HepG2 (cell line): ENCODE measurements around the gene PSMA7. TPM values are rescaled to one million over a fixed set of nuclear protein-coding genes. Genes with fewer than 3 reads are reported as not detected.

ENCODE experiments used
- CREB1 ChIP-seq, 2 experiments: fragments of 450-650 bp in 1 of 2; IDR thresholded peaks; 2 replicates each; pipeline ENCODE4 v1.6.1; 2016 to 2017; ENCODE audit warnings: control low read depth in 1 of 2, mild to moderate bottlenecking in 1 of 2, missing compliant biosample characterization in 1 of 2, missing genetic modification characterization in 1 of 2
- FOXJ3 ChIP-seq: sonication (generic); formaldehyde crosslinking; IDR thresholded peaks from 2 replicates; pipeline ENCODE4 v1.4.0; 2020; ENCODE audit warnings: missing genetic modification reagents, mild to moderate bottlenecking, borderline replicate concordance
- FOXP4 ChIP-seq: sonication (generic); formaldehyde crosslinking; IDR thresholded peaks from 2 replicates; pipeline ENCODE4 v1.4.0; 2020; ENCODE audit warnings: missing genetic modification reagents
- GATAD1 ChIP-seq: IDR thresholded peaks from 2 replicates; pipeline ENCODE4 v1.6.1; 2016; ENCODE audit warnings: missing genetic modification reagents, missing compliant biosample characterization
- HINFP ChIP-seq: sonication (generic); formaldehyde crosslinking; IDR thresholded peaks from 2 replicates; pipeline ENCODE4 v1.4.0; 2020; ENCODE audit warnings: low read depth, mild to moderate bottlenecking, missing genetic modification reagents
- HOXA3 ChIP-seq: sonication (generic); formaldehyde crosslinking; IDR thresholded peaks from 2 replicates; pipeline ENCODE4 v1.5.0; 2020; ENCODE audit warnings: missing genetic modification reagents
- ISX ChIP-seq: sonication (generic); formaldehyde crosslinking; conservative IDR thresholded peaks from 2 replicates; pipeline ENCODE4 v1.5.0; 2020; ENCODE audit warnings: missing genetic modification reagents
- KDM6A ChIP-seq: IDR thresholded peaks from 2 replicates; pipeline ENCODE4 v1.6.1; 2016; ENCODE audit warnings: low read depth
- MBNL3 ChIP-seq: fragments of 250-450 bp; sonication (Bioruptor Pico); conservative IDR thresholded peaks from 2 replicates; pipeline ENCODE4 v1.8.0; 2022; ENCODE audit warnings: mild to moderate bottlenecking, inconsistent platforms
- NPAS2 ChIP-seq: sonication (generic); formaldehyde crosslinking; IDR thresholded peaks from 2 replicates; pipeline ENCODE4 v1.8.0; 2022; ENCODE audit warnings: mild to moderate bottlenecking, missing genetic modification reagents, borderline replicate concordance
- PHF5A ChIP-seq: IDR thresholded peaks from one replicate; pipeline ENCODE4 v1.6.1; 2018; ENCODE audit warnings: low read depth, missing genetic modification reagents; ENCODE audit not compliant: unreplicated experiment
- RFX3 ChIP-seq: IDR thresholded peaks from 2 replicates; pipeline ENCODE4 v1.6.1; 2016; ENCODE audit warnings: missing biosample characterization, missing genetic modification reagents
- SKI ChIP-seq: fragments of 450-650 bp; IDR thresholded peaks from one replicate; pipeline ENCODE4 v1.6.1; 2018; ENCODE audit warnings: mild to moderate bottlenecking; ENCODE audit not compliant: partially characterized antibody
- SMYD3 ChIP-seq: sonication (generic); formaldehyde crosslinking; IDR thresholded peaks from 2 replicates; pipeline ENCODE4 v1.8.1; 2023; ENCODE audit warnings: mild to moderate bottlenecking, missing genetic modification reagents
- STAG1 ChIP-seq: sonication (generic); formaldehyde crosslinking; IDR thresholded peaks from 2 replicates; pipeline ENCODE4 v1.4.0; 2020; ENCODE audit warnings: missing genetic modification reagents
- TEAD3 ChIP-seq: optimal IDR thresholded peaks from 2 replicates; pipeline ENCODE3; 2016; ENCODE audit warnings: borderline replicate concordance
- ZMYM2 ChIP-seq: sonication (generic); formaldehyde crosslinking; IDR thresholded peaks from 2 replicates; pipeline ENCODE4 v1.8.0; 2022; ENCODE audit warnings: mild to moderate bottlenecking, missing genetic modification reagents
- ZNF136 ChIP-seq: sonication (generic); formaldehyde crosslinking; IDR thresholded peaks from 2 replicates; pipeline ENCODE4 v1.8.1; 2022; ENCODE audit warnings: low read depth, mild to moderate bottlenecking, moderate library complexity, missing genetic modification reagents
- ZNF263 ChIP-seq: sonication (generic); formaldehyde crosslinking; IDR thresholded peaks from 2 replicates; pipeline ENCODE4 v1.4.0; 2020; ENCODE audit warnings: missing genetic modification reagents
- ZNF350 ChIP-seq: sonication (generic); formaldehyde crosslinking; IDR thresholded peaks from 2 replicates; pipeline ENCODE4 v1.4.0; 2020; ENCODE audit warnings: mild to moderate bottlenecking, low read depth, missing genetic modification reagents, borderline replicate concordance
- ZNF430 ChIP-seq: sonication (generic); formaldehyde crosslinking; IDR thresholded peaks from 2 replicates; pipeline ENCODE4 v1.9.0; 2021; ENCODE audit warnings: mild to moderate bottlenecking, missing genetic modification reagents
- ZNF446 ChIP-seq: sonication (generic); formaldehyde crosslinking; IDR thresholded peaks from 2 replicates; pipeline ENCODE4 v1.5.0; 2020; ENCODE audit warnings: mild to moderate bottlenecking, missing genetic modification reagents
- ZNF563 ChIP-seq: sonication (generic); formaldehyde crosslinking; IDR thresholded peaks from 2 replicates; pipeline ENCODE4 v1.8.0; 2022; ENCODE audit warnings: mild to moderate bottlenecking, moderate library complexity, missing genetic modification reagents
- ZNF569 ChIP-seq: sonication (generic); formaldehyde crosslinking; IDR thresholded peaks from 2 replicates; pipeline ENCODE4 v1.5.0; 2020; ENCODE audit warnings: mild to moderate bottlenecking, missing genetic modification reagents, moderate library complexity, borderline replicate concordance
- ZNF577 ChIP-seq: sonication (generic); formaldehyde crosslinking; IDR thresholded peaks from 2 replicates; pipeline ENCODE4 v1.4.0; 2020; ENCODE audit warnings: mild to moderate bottlenecking, low read depth, missing genetic modification reagents, borderline replicate concordance
- ZNF614 ChIP-seq: IDR thresholded peaks from 2 replicates; pipeline ENCODE4 v1.6.1; 2018; ENCODE audit warnings: missing biosample characterization, missing genetic modification reagents, inconsistent platforms, borderline replicate concordance
- ZNF670 ChIP-seq: sonication (generic); formaldehyde crosslinking; IDR thresholded peaks from 2 replicates; pipeline ENCODE4 v1.8.0; 2022; ENCODE audit warnings: mild to moderate bottlenecking, missing genetic modification reagents, borderline replicate concordance
- ZNF816 ChIP-seq: sonication (generic); formaldehyde crosslinking; IDR thresholded peaks from 2 replicates; pipeline ENCODE4 v1.8.0; 2022; ENCODE audit warnings: missing genetic modification reagents, mild to moderate bottlenecking, borderline replicate concordance
- ZNF83 ChIP-seq: sonication (generic); formaldehyde crosslinking; IDR thresholded peaks from 2 replicates; pipeline ENCODE4 v1.4.0; 2020; ENCODE audit warnings: missing genetic modification reagents, mild to moderate bottlenecking, borderline replicate concordance
- polyA plus RNA-seq, 8 experiments: library from polyadenylated mRNA; depleted of rRNA in 3 of 8; stranded (reverse) in 7 of 8; unstranded in 1 of 8; fragments of >200 nt; fragmentation: Illumina TruSeq in 4 of 8; extraction: Trizol in 4 of 8; gene quantifications; 2 replicates each; pipeline versions ENCODE4 v1.2.1 to v1.2.3, GENCODE V29; 2011 to 2016; ENCODE audit warnings: low read depth in 4 of 8, missing spikeins in 1 of 8, mixed read lengths in 1 of 8; ENCODE audit not compliant: insufficient read depth in 1 of 8
- total RNA-seq, 5 experiments: library from RNA; depleted of rRNA; stranded (reverse); fragments of >200 nt; fragmentation: Illumina TruSeq; extraction: Trizol; gene quantifications; 2 replicates each; pipeline ENCODE4 v1.2.3, GENCODE V29; 2016; ENCODE audit warnings: low read depth in 1 of 5

The PSMA7 gene
- total and polyA plus RNA-seq, 2 of the 13 experiments (the other 11 are each of a cell fraction or from before 2014, with no cell fraction given): 531 to 631 TPM

- no peak; the same call in 1 of the 2 replicates for TF ChIP-seq ZNF614 (CRISPR knock-in tag)
- no peak for TF ChIP-seq ZNF136 (CRISPR knock-in tag)
- TF ChIP-seq HOXA3: no peak
- no peak; the same call in 1 of the 2 replicates for TF ChIP-seq KDM6A (CRISPR knock-in tag)
- TF ChIP-seq GATAD1 (CRISPR knock-in tag): no peak; the same call in 1 of the 2 replicates
- no peak for TF ChIP-seq ZNF569
- no peak for TF ChIP-seq ZNF670 (CRISPR knock-in tag)
- no peak for TF ChIP-seq NPAS2 (CRISPR knock-in tag)
- no peak for TF ChIP-seq CREB1 (IDR thresholded peaks at IDR 0.05)
- TF ChIP-seq CREB1 (CRISPR knock-in tag; IDR thresholded peaks at IDR 0.05): no peak
- no peak for TF ChIP-seq ZNF577
- no peak for TF ChIP-seq ZNF563 (CRISPR knock-in tag)
- no peak for TF ChIP-seq FOXJ3 (CRISPR knock-in tag)
- TF ChIP-seq SMYD3: no peak; the same call in 1 of the 2 replicates
- no peak for TF ChIP-seq SKI
- no peak for TF ChIP-seq FOXP4
- TF ChIP-seq TEAD3 (CRISPR knock-in tag): peak; percentile 30
- no peak for TF ChIP-seq PHF5A (CRISPR knock-in tag)
- no peak for TF ChIP-seq RFX3 (CRISPR knock-in tag)
- TF ChIP-seq ZNF350: no peak
- TF ChIP-seq HINFP (CRISPR knock-in tag): no peak
- TF ChIP-seq ZNF816 (CRISPR knock-in tag): no peak
- TF ChIP-seq ZNF430 (CRISPR knock-in tag): no peak
- no peak for TF ChIP-seq MBNL3 (CRISPR knock-in tag)
- no peak for TF ChIP-seq ZNF446 (CRISPR knock-in tag)
- TF ChIP-seq STAG1: peak; percentile 62
- peak; percentile 81; the same call in 1 of the 2 replicates for TF ChIP-seq ZNF83
- TF ChIP-seq ISX (CRISPR knock-in tag): no peak
- no peak for TF ChIP-seq ZMYM2
- no peak for TF ChIP-seq ZNF263
Observed at GRCh38 chr20:62141397-62142251, 1.6 kb downstream of the PSMA7 start (continued).
